Stimulated activated CD4-positive, alpha-beta T cell treated with anti-CD3 and anti-CD28 coated beads, TNF-alpha, amount 100 ng/mL, for 4 hours (primary cell): ENCODE measurements around the gene PLXNB3.

Source experiments
- DNase-seq, 3 experiments: peaks; one replicate each; pipeline ENCODE4 v3.0.0-alpha.2; 2020; ENCODE audit warnings: low read depth in 3 of 3

The PLXNB3 gene

DNA sequence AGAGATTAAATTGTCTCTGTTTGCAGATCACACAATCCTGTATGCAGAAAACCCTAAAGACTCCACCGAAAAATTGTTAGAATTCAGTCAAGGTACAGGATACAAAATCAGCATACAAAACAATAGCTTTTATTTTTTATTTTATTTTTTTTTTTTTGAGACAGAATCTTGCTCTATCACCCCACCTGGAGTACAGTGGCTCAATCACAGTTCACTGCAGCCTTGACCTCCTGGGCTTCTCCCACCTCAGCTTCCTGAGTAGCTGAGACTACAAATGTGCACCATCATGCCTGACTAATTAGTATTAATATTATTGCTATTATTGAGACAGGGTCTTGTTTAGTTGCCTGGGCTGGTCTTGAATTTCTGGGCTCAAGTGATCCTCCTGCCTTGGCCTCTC is 8.9 kb upstream of the PLXNB3 start:
- no peak for DNase-seq

DNA sequence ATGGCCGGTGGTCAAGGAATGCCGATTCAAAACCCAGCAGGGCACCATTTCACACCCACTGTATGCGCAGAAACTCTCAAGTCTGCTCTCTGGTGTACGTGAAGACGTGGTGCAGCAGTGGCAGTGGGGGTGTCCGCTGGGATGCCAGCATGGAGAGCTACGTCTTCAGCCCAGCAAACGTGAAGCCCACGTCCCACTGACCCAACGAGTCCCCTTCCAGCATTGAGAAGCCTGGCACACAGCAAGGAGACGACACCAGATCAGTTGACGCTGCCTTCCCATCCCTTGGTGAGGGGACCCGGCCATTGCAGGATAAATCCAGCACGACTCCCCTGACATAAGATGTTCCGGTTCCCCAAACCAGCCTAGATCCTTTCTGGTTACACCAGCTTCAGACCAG is 2.2 kb upstream of the PLXNB3 start:
- DNase-seq: no peak

DNA sequence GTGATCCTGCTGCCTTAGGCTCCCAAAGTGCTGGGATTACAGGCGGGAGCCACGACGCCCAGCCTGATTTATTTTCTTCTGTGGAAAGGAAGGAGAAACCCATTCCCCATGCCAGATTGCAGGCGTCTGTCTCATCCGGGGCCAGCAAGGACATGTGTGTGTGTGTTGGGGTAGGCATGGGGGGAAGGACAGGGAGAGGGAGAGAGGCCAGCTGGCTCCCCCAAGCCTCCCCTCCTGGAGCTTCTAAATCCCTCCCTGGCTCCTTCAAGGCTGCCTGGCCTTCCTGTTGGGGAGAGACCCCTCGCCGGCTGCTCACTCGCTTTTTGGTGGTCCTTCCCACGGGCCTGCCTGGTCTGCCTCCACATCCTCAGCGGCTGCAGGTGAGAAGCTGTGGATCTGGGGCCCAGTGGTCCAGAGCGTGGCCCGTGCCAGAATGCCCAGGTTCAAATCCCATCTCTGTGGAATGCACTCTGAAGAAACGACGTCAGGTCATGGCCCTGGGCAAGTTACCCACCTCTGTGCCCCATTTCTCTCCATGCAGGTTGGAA is 1.3 kb upstream of the PLXNB3 start:
- no peak for DNase-seq

- no peak for DNase-seq
Measured at GRCh38 chrX:153763298-153763932, 634 bp upstream of the PLXNB3 start.

- DNase-seq: no peak
Measured at GRCh38 chrX:153764786-153765137, 713 bp downstream of the PLXNB3 start.

DNA sequence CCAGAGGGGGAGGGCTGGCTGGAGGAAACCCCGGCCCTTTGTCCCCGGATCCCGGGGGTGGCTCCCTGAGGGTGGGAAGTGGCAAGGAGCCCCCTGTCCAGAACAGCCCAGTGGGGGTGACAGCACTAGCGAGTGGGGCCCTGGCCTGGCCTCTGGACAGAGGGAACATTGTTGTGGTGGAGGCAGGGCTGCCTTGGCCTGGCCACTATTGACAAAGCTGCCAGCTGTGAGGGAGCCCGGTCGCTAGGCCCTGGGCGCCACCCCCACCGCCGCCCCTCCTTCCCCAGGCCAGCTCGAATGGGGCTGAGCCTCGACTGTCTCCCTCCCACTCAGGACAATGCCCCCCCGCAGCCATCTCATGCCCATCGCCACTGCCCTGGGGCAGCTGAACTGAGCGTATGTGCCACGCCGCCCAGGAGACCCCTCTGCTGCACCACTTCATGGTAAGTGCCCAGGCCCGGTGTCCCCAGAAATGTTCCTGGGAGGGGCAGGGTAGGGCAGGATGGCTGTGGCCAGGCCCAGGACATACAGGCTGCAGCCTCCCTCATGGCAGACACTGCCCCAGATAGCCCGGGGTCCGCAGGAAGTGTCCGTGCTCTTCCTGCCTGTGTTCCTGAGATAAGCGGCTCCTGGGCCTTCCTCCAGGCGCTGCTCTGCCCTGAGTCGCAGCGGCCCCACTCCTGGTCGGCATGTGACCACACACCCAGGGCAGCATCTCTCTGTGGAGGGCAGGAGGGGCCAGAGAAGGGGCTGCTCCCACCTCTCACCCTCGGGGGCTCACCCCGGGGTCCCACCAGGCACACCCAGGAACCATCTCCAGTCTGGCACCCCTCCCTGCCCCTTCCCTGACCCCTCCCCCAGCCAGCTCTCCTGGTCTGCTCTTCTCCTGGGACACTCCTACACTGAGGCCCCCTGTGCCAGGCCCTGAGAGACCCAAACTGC is 1.4 kb downstream of the PLXNB3 start:
- no peak for DNase-seq

DNA sequence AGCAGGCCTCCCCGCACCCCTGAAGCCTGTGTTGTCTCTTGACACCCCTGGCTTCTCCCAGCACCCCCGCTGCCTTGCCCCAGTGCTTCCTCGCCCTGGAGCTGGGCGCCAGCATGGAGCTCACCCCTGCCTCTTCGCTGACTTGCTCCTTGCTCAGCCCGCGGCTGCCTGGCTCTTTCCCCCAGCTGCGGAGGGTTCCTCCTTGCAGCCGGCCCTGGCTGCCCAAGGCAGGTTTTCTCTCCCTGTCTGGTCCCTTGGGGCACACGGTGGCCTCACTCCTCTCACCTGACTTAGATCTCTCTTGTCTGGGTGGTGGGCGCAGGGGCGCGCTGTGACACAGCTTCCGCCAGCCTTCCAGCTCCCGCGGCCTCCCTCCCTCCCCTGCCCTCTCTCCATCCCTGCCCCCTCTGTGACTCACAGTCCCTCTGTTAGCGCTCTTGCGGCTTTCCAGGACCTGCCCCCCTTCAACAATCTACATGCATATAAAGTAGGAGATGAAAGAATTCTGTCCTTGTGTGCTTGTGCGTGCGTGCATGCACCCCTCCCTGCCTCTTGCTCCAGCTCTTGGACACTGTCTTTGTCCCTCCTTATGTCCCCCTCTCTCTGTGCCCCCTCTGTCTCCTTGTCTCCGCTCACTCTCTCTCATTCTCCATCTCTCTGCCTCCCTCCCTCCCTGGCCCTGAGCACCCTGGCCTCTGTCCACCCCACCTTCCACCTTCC is 2.2 kb downstream of the PLXNB3 start:
- no peak for DNase-seq

DNA sequence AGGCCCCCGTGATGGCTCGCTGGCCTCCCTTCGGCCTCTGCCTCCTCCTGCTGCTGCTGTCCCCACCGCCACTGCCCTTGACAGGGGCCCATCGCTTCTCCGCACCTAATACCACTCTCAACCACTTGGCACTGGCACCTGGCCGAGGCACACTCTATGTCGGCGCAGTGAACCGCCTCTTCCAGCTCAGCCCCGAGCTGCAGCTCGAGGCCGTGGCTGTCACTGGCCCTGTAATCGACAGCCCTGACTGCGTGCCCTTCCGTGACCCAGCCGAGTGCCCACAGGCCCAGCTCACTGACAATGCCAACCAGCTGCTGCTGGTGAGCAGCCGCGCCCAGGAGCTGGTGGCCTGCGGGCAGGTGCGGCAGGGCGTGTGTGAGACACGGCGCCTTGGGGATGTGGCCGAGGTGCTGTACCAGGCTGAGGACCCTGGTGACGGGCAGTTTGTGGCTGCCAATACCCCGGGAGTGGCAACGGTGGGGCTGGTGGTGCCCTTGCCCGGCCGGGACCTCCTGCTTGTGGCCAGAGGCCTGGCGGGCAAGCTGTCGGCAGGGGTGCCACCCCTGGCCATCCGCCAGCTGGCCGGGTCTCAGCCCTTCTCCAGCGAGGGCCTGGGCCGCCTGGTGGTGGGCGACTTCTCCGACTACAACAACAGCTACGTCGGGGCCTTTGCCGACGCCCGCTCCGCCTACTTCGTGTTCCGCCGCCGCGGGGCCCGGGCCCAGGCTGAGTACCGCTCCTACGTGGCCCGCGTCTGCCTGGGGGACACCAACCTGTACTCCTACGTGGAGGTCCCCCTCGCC is 3.0 kb downstream of the PLXNB3 start:
- DNase-seq: no peak

GRCh38 chrX:153767674-153768055 is 3.6 kb downstream of the PLXNB3 start:
- DNase-seq: no peak

DNA sequence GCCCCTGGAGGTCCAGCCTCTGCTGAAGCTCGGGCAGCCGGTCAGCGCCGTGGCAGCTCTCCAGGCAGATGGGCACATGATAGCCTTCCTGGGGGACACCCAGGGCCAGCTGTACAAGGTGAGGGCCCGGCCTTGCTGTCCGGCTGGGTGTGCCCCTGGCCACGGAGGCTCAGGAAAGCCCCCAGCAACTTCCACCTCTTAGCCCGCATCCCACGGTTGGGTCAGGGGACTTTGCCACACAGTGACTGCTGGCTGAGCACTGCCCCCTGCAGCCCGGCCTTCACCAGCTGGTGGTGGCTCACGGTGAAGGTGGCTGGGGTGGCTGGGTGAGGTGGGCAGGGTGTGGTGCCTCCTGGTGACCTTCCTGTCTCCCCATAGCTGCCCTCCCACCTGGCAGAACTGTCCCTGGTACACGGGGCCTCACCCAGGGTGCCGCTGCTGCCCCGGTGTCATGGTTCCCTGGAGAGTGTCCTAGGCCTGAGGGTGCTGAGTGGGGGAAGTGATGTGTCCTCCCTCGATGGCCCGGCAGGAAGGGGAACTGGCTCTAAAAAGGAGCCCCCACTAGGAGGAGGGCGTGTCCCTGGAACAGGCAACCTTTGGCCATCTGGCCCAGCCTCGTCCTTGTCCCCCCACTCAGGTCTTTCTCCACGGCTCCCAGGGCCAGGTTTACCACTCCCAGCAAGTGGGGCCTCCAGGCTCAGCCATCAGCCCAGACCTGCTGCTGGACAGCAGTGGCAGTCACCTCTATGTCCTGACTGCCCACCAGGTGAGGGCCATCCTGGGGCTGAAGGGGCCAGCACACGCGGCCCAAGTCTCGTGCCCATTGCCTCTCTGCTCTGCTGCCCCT is 4.5 kb downstream of the PLXNB3 start:
- DNase-seq: no peak

GRCh38 chrX:153769158-153769864 is 5.3 kb downstream of the PLXNB3 start:
- DNase-seq: no peak

DNA sequence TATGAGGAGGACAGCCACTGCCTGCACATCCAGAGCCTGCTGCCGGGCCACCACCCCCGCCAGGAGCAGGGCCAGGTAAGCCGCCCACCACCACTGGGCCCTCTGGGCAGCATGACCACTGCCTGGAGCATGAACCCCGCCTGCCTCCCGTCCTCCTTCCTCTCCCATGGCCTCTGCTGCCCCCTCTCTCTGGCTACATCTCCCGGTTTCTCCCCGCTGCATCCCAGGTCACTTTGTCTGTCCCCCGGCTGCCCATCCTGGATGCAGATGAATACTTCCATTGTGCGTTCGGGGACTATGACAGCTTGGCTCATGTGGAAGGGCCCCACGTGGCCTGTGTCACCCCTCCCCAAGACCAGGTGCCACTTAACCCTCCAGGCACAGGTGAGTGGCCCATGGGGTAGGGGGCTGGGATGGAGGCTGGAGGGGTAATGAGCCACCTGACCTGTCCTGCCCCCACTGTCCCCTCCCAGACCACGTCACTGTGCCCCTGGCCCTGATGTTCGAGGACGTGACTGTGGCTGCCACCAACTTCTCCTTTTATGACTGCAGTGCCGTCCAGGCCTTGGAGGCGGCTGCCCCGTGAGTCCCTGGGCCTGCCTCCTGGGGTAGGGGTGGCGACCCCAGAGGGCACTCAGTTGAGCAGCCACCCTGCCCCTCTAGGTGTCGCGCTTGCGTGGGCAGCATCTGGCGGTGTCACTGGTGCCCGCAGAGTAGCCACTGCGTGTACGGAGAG is 6.0 kb downstream of the PLXNB3 start:
- DNase-seq: no peak

- no peak for DNase-seq
Measured at GRCh38 chrX:153770601-153771414, 6.8 kb downstream of the PLXNB3 start.

DNA sequence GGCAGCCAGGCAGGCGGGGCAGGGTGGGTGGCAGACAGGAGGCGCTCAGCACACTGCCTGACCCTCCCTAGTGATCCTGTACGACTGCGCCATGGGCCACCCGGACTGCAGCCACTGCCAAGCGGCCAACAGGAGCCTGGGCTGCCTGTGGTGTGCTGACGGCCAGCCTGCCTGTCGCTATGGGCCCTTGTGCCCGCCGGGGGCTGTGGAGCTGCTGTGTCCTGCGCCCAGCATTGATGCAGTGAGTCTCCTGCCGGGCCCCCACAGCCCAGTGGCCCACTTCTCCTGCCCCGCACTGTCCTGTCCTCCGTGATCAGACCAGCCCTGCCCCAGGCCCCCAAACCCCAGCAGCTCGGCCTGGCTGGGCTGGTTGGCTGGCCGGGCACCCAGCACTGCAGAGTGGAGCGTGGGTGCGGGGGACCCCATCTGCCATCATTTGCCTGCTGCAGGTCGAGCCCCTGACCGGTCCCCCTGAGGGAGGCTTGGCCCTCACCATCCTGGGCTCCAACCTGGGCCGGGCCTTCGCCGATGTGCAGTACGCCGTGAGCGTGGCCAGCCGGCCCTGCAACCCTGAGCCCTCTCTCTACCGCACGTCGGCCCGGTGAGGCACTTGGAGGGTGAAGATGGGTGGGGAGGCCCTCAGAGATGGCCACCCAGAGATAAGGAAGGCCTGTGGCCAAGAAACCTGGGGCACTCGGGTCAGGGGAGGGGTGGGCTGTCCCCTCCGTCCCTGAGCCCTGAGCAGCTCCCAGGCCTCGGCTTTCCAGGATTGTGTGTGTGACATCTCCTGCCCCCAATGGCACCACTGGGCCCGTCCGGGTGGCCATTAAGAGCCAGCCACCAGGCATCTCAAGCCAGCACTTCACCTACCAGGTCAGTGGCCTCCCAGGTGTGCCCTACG is 7.6 kb downstream of the PLXNB3 start:
- no peak for DNase-seq

- no peak for DNase-seq
Measured at GRCh38 chrX:153772316-153773217, 8.5 kb downstream of the PLXNB3 start.

- DNase-seq: no peak
Measured at GRCh38 chrX:153773218-153773611, 9.2 kb downstream of the PLXNB3 start.
